Thyroid gland (tissue), 4 donors: ENCODE measurements around the gene EML6.

Experiments used
- POLR2A ChIP-seq, 2 donors: fragments of 450-650 bp; IDR thresholded peaks; one replicate each; pipeline ENCODE4 v1.6.1; 2017; ENCODE audit warnings: antibody characterized with exemption in 2 of 2, mild to moderate bottlenecking in 2 of 2, moderate library complexity in 1 of 2
- TF ChIP-seq, protein P1 (sequence below), 6 experiments: fragments of 200-600 bp in 3 of 6; fragments of 450-650 bp in 3 of 6; sonication (generic) in 3 of 6; IDR thresholded peaks; one replicate each; pipeline ENCODE4 v1.5.1; 2016 to 2019; ENCODE audit warnings: antibody characterized with exemption in 6 of 6, mild to moderate bottlenecking in 2 of 6, inconsistent platforms in 1 of 6, moderate library complexity in 1 of 6

DNA sequence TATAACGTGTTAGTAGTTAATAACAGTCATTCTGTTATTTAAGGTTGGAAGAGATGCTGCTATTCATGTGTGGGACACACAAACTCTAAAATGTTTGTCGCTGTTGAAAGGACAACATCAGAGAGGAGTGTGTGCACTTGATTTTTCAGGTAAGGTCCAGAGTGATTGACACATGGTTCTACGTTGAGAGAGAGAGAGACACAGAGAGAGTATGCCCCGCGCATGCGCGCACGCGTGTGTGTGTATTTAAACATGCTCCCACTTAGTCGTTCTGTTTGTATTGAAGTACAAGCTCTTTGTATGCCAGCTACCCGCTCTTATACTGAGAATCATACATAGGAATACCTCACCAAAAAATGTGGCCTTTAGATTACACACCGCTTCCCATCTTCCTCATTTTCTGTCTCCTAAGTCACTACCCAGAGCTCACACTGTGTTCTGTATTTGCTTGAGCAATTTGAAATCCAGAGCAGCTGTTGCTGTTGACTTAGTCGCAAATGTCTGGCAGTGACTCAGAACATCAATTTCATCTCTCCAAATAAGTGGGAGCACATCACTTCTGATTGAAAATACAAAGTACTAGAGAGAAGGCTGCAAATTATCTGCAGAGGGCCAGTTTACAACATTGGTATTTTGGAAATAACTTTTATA is 148.1 kb downstream of the EML6 start:
- TF ChIP-seq POLR2A (IDR thresholded peaks at IDR 0.05) = no peak
- TF ChIP-seq, protein P1, sequence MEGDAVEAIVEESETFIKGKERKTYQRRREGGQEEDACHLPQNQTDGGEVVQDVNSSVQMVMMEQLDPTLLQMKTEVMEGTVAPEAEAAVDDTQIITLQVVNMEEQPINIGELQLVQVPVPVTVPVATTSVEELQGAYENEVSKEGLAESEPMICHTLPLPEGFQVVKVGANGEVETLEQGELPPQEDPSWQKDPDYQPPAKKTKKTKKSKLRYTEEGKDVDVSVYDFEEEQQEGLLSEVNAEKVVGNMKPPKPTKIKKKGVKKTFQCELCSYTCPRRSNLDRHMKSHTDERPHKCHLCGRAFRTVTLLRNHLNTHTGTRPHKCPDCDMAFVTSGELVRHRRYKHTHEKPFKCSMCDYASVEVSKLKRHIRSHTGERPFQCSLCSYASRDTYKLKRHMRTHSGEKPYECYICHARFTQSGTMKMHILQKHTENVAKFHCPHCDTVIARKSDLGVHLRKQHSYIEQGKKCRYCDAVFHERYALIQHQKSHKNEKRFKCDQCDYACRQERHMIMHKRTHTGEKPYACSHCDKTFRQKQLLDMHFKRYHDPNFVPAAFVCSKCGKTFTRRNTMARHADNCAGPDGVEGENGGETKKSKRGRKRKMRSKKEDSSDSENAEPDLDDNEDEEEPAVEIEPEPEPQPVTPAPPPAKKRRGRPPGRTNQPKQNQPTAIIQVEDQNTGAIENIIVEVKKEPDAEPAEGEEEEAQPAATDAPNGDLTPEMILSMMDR (IDR thresholded peaks at IDR 0.05) = no peak
